H1 (cell line): ENCODE data around the gene ANKS1A. TPM values are rescaled to one million over a fixed set of nuclear protein-coding genes. Genes with fewer than 3 reads are reported as not detected.

ENCODE experiments used
- MAFK ChIP-seq: IDR thresholded peaks from 2 replicates; pipeline ENCODE4 v1.6.1; 2012; ENCODE audit warnings: low read depth, mild to moderate bottlenecking, improper control_type of control experiment, low read length
- RAD21 ChIP-seq, 2 experiments: IDR thresholded peaks in 1 of 2; conservative IDR thresholded peaks in 1 of 2; 2 replicates each; pipeline ENCODE4 v1.6.1; 2011; ENCODE audit warnings: low read depth in 2 of 2, low read length in 2 of 2, improper control_type of control experiment in 1 of 2, inconsistent platforms in 1 of 2, mild to moderate bottlenecking in 1 of 2, moderate library complexity in 1 of 2
- SAP30 ChIP-seq: fragments of 300-600 bp; sonication (generic); IDR thresholded peaks from 2 replicates; pipeline ENCODE4 v1.7.1; 2012; ENCODE audit warnings: low read length, moderate library complexity, mild to moderate bottlenecking, inconsistent platforms; ENCODE audit not compliant: insufficient read depth, insufficient replicate concordance
- polyA plus RNA-seq, 7 experiments: library from polyadenylated mRNA; depleted of rRNA in 3 of 7; stranded (reverse) in 5 of 7; unstranded in 2 of 7; fragments of >200 nt in 5 of 7; fragments of 200-250 nt in 2 of 7; gene quantifications; 1 replicate in 5 of 7; 2 replicates in 1 of 7; 4 replicates in 1 of 7; pipeline versions ENCODE4 v1.2.1 to v1.2.3, GENCODE V29; 2011 to 2013; ENCODE audit warnings: missing spikeins in 2 of 7, mixed read lengths in 2 of 7
- total RNA-seq: library from RNA; stranded (reverse); fragmentation: NEBNext Ultra II Directional; extraction: Animal tissue kit (Norgen Biotek cat#: 25700); gene quantifications from 2 replicates; pipeline ENCODE4 v1.2.1, GENCODE V29; 2021

Gene ANKS1A
- total and polyA plus RNA-seq, 2 of the 8 experiments (the other 6 are each of a cell fraction or from before 2014, with no cell fraction given) = 9.8 to 30.9 TPM

DNA sequence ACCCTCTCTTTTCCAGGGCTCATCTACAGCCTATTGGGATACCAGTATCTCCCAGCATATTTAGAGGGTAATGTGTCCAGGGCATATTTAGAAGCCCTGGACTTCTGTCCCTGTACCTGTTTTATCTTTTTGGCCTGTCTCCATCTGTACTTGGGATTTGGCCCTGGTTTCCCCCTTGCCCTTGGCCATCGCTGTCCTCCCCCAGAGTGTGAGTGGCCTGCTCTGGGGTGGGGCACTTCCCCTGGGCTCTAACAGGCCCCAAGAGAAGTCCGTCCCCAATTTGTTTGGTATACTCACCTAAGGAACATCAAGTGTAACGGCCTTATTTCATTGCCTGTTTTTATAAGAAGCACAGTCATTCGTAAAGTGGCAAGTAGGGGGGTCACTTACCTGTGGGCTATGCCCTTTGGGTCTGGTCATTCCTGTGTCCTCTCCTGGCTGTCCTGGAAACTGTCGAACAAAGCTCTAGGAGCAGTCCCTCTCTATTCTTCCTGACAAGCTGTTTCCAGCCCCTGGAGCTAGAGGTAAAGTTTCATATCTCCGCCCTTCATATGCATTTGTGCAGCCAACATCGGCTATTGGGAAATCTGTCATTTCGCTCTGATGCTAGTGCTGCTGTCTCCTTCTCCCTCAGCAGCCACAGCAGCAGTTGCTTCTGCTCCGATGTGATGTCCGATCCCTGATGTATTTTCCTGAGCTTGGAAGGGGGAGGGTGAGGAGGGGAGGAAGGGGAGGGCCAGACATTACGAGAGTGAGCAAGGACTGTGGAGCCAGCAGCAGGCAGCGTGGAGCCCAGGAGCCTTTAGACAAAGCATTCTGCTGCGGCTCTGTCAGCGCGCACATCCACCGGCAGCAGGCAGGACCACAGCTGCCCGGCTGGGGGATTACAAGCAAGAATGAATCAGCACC is 168.6 kb downstream of the ANKS1A start (continued):
- no peak for TF ChIP-seq SAP30
- TF ChIP-seq RAD21 (IDR thresholded peaks at IDR 0.05 in 1 of 2, conservative IDR thresholded peaks at IDR 0.05 in 1 of 2; ENCODE audit: low read depth in 2 of 2, low read length in 2 of 2) = no peak
- TF ChIP-seq MAFK = no peak
